GM18502 (cell line): ENCODE results near the gene ST7.
"Not testable (repeated sequence)": the region's sequence is repeated elsewhere in the genome, so short reads cannot be mapped to it uniquely, and the experiment has no call there.

Source experiments
- ATAC-seq: cut with Tn5 transposase; IDR thresholded peaks from one replicate; pipeline ENCODE4 v1.9.1; 2021; ENCODE audit warnings: mild to moderate bottlenecking; ENCODE audit not compliant: unreplicated experiment, poor library complexity

ST7 gene

DNA sequence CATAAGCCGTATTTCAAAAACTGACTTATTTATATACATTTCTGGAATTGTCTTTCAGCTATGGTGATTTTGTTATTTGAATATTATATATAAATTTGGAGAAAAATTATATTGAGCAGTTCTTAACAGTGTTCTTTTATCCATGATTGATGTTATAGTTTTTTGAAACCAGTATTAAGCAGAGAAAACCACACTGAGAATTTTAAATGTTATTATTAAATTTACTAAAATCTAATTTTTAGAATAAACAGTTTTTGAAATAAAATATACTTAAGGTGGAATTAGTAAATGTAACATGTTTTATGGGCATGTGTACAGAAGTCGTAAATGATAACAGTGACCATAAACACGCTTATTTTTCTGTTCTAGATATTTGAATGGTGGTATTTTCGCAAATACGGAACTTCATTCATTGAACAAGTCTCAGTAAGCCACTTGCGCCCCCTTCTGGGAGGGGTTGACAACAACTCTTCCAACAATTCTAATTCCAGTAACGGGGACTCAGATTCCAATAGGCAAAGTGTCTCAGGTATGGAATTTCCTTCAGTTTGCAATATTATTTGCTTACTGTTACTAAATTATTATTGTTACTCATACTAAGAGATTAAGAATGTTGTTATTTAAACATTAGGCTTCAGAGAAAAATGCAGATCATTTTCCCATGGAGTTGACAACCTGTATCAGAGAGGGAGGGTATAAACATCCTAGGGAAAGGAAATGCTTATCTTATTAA is 166.1 kb downstream of the ST7 start:
- no peak for ATAC-seq

DNA sequence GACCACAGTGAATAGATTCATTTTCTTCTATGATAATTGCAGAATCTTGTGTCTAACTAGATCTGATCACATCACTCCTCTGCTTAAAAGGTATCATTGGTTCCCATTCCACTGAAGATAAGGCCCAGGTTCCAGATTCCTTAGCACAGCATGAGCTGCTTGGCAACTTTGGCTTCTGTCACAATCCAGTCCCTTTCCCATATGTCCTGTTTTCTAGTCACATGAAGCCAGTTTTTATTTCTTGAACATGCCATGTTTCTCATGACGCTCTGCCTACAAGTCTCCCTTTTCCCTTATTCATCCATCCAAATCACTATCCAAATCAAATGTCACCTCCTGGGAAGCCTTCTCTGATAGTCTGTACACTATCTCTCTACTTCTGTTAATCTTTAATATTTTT is 167.0 kb downstream of the ST7 start:
- not testable (repeated sequence) for ATAC-seq

DNA sequence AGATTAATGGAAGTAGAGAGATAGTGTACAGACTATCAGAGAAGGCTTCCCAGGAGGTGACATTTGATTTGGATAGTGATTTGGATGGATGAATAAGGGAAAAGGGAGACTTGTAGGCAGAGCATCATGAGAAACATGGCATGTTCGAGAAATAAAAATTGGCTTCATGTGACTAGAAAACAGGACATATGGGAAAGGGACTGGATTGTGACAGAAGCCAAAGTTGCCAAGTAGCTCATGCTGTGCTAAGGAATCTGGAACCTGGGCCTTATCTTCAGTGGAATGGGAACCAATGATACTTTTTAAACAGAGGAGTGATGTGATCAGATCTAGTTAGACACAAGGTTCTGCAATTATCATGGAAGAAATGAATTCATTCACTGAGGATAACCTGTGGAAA is 168.7 kb downstream of the ST7 start:
- ATAC-seq, result not testable (repeated sequence)

DNA sequence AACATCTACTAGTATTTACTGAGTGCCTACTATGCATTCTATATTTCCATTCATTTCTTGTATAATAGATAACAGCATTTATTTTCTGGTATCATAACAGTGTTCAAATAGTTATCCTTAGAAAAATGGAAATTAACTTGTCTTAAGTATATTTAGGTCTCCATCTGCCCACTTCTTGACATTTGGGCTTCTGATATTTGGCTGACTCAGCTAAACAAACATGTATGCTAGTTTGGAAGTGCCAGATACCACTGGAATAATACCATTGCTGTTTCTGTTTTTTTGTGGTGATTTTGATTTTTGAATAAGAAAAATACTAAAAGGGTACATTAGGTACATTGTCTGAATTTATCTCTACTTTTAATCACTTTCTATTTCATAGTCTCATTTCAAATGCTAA is 169.2 kb downstream of the ST7 start:
- ATAC-seq, result no peak

DNA sequence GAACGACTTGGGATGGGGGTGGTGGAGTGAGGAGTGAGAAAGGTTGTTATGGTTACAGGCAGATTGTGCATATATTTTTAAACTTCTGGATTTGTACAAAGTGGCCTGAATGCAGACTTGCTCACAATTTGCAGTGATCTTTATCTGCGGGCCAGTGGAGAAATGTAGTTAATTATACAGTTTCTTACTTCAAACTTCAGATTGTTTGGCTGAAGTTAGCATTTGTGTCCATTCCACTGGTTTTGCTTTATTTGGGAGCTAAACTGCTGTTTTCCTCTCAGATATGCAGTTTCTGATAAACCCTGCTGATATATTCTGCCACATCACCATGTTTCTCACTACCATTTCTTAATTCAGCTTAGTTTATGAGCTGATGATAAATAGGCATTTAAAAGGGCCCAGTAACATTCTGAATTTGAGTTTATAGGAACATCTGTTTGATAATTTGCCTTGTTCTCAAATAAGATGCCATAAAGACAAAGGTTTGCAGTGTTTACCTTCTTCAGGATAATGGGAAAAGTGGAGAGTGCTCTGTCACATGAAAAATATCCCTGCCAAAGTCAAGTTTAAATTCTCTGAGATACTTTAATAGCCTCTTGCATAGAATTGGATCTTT is 170.1 kb downstream of the ST7 start:
- ATAC-seq, result no peak

DNA sequence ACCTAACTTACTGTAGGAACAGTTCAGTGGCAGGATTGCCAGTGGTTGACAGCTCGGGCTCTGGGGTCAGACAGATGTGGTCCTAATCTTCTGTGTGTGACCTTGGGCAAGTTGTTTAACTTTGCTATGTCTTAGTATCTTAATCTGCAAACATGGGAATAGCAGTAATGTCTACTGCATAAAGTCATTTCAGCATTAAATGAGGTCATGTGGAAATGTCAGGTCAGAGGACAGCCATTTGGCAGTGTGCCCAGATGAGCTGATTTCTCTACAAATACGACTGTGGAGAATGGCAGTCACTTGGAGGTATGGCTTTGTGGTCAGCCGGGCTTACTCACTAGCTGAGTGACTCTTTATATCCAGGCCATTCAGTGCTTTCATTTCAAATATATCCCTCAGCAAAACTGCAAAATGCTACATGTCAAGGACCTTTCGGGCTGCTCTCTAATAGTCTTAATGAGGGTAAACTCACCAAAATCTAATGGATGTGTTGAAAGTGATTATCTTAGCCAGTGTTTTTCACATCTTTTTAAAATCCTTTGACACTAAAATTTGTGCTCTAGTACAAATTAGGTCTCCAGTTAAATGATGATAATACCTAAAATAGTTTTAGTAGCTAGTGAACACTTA is 171.4 kb downstream of the ST7 start:
- peak; percentile 90 for ATAC-seq

DNA sequence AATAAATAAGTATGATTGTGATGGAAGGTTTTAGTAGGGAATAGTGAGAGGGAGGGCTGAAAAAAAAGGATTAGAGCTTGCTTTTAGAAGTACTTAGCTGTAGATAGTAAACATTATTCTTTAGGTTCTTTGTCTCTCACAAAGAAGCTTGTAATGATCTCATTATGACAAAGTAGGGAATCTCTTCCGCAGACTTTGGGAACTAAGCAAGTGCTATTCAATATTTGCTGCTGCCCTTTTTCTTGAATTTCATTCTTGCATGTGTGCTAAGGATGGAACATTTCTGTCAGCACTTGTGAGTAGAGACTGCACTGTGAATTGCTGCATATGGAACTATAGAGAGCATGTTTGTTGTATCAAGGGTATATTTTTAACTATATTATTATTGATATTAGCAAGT is 173.4 kb downstream of the ST7 start:
- ATAC-seq, result no peak

DNA sequence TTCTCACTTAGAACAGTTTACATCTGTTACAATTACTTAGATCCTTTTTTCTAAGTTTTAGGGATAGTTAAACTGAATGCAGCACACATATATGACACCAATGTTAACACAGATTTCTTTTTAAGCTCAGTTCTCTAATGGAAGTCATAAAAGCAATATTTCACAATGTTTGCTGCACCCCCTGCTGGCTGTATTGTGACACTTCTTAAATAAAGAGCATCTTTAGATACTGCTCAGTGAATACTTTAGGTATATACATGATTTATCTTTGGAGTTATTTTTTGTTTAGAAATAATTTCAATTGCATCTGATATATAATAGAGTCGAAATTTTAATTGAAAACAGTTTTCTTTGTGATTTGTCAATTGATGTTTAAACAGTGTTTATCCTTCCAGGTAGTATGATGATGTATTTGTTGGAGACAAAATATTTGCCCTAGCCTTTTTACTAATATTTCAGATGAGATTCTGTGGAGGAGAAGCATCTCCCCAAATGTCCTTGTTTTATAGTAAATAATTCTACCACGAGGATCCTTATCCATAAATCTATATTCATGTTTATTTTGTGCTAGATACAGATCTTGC is 174.4 kb downstream of the ST7 start:
- peak; percentile 60 for ATAC-seq

DNA sequence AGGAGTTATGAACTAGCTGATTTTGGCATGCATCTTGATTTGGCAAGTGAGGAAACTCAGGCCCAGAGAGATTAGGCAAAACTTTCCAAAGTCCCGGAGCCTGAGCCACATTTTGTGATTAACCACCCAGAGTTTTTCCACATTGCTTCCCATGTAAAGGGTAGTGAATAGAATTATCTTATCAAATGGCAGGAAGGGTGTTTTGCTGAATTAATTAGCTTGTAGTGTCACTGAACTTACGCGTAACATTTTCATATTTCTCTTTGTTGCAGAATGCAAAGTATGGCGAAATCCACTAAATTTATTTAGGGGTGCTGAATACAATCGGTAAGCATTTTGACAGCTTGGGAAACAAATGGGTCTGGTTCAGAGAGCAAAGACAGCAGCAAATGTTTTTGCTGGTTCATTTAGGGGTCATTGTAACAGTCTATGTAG is 176.2 kb downstream of the ST7 start:
- no peak for ATAC-seq

DNA sequence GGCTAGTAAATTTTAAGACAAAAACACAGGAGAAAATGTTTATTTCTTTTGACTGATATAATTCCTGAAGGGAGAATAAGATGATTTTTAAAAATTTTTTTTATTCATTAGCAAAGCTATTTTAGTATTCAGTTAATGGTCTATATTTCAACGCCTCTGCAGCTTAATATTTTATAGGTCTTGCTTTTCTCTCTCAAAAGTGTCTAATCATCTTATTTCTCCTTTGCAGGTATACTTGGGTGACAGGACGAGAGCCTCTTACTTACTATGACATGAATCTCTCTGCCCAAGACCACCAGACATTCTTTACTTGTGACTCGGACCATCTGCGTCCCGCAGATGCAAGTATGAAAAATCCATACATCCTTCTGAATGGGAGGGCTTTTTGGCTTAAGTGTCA is 177.0 kb downstream of the ST7 start:
- no peak for ATAC-seq

DNA sequence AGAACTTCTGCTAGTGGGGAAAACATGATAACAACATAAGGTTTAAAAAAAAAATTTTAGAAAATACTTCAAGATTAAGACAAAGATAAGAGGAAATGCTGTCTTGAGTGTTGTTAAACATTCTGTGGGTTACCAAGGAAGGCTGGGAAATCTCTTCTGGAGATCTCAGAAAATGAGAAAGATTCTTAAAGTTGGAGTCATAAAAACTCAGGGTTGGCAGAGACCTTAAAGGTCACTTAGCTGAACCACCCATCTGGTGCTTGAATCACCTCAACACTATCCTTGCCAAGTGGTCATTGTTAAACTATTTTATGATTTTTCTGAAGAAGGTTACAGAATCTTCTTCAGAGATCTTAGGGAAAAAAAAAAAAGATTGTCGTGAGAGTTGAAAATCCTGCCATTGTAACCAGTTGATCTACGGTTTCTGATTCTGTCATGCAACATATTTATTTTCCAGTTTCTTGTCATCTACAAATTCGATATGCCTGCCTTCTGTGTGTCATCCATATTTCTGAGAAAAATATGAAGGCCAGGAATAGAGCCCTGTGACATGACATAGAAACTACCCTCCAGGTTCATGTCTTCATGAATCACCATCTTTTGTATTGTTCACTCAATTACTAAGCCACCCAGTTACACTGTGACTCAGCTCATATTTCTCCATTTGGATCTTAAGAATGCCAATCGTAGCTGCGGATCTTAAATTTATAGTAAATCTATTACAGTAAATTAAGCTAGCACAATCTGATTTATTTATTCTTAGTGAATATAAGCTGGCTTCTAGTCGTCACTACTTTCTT is 179.2 kb downstream of the ST7 start:
- no peak for ATAC-seq

DNA sequence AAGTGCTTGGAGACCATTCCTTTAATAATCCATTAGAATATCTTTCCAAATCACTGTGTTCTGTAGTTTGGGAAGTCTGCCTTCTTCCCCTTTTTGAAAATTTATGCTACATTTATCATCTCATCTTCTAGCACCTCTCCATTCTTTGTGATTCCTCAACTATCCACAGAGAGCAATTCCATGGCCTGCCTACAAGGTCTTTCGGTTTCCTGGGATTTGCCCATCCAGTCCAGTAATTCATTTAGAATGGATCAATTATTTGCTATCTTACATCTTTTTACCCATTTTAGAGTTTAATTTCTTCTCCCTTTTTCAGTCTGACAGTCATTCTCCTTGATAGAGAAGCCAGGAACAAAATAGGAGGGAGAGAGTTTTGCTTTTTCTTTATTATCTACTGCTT is 179.8 kb downstream of the ST7 start:
- ATAC-seq, result no peak

DNA sequence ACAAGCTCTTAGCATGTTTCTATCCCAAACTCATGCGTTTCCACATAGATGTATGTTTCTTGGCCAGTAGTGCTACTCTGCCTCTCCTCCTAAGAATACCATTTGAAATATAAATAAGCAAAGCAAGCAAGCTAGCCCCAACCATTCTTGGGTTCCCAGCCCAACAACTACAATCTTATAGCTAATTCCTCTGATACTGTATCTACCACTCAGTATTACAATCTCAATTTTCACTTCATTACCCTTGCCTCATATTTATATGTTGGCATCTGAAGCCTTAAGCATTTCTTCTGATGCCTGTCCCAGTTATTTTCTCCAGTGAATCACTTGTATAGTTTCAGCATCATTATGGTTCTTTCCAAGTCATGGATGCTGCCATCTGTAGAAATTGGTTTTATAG is 181.1 kb downstream of the ST7 start:
- ATAC-seq, result no peak

DNA sequence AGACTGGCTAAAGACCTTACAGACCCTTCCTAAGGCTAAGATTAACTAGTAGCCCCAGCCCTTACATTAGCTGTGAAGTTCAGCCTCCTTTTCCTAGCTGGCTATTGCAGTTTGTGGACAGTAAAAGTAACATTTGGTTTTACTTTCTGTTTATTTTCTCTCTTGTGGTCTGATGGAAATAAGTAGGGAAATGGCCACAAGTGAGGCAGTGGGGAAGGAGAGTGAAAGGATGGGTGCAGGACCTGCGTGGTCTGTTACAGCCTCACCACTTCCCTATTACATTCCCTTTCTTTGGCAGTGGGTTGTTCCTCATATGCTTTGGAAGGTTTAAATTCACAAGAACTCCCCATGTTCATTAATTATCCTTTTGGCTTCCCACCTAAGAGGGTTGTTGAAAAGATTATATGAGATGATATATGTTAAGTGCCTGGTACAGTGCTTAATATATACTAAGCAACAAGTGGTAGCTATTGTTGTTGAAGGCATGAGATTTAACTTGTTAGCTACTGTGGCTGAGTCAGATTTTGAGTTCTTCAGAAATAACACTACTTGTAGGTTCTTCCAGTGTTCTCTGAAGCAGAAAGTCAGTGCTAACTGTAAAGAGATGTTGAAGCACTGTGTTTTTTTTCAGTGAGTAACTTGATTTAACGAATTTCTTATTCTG is 181.7 kb downstream of the ST7 start:
- ATAC-seq, result peak; percentile 67

DNA sequence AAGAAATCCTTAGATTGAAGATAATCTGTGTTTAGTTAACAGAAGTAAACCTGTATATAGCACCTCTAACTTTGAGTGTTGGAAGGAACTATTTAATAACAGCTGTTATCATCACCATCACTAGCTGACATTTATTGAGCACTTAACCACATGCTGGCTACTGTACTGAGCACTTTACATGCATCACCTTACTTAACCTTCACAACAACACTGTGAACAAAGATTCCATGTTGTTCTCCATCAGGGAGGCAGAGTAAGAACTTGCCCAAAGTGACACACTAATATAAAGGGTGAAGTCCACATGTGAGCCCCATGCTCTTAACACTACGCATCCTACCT is 182.2 kb downstream of the ST7 start:
- ATAC-seq, result peak; percentile 22

DNA sequence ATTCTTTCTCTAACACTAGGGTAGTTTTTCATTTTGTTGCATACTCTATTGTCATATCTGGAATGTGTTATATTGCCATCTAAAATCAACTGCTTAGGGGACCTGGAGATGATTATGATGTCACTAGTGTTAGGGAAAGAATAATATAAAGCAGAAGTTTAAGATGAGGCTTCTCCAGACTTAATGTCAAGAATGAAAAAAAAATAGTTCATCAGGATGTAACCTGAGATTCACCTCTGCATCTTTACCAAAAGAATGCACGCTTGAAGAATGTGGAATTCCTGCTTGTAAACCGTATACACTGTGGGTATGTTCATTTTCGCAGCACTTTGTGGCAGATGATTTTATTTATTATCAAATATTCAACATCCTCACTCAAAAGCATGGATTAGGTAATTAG is 184.6 kb downstream of the ST7 start:
- ATAC-seq, result no peak

DNA sequence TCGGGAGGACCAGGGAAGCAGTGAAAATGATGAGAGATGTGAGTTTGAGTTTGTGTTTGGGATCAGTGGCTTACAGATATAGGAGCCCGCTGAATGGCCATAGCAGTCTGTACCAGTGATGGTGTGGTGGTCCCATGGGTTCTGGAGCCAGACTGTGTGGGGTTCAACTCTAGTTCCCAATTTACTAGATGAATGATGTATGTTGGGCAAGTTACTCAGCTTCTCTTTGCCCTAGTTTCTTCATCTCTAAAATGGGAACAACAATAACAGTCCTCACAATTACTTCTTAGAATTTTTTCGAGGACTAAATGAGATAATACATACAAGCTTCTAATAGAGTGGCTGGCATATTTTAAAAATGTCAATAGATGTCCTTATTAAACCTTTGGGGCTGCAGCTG is 185.2 kb downstream of the ST7 start:
- ATAC-seq, result no peak

DNA sequence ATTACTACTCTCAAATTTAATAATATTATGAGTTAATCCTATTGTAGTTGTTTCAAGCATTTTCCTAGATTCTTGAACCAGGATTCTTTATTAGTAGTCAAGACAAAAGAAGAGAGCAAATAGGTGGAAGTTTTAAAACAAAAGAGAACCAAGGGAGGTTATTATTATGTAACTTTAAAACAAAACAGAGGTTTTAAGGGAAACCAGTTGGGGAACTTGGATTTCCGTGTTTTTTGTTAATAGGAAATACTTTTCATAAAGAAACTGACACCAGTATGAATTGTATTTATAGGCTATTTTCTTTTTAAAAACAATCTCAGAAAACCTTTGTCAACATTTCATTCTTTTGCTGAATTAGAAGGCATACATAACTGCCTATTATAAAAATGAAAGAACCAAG is 185.7 kb downstream of the ST7 start:
- ATAC-seq, result no peak

DNA sequence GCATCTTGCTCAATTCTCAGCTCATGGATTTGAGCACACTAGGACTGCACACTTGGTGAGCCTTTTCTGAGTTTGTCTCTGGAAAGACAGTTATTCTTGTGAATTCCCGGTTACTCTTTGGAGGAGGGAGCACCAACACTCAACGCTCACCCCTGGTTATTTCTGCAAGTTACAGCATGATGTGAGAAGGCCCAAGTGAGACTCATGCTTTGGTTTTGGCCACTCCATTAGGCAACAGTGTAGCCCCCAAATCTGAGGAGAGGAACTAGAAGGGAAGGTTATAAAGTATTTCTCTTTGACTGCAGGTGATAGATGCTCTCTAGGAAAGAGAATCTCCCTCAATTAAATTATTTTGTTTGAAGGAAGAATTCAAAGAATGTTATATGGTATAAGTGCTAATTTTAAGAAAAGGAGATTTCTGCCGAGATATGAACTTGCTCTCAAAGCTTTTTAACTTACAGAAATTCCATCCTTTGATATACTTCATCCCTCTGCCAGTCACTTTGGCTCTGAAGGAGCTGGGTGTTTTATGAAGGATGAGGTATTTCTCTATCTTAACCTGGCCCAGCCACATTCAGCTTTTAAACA is 186.2 kb downstream of the ST7 start:
- ATAC-seq, result no peak

DNA sequence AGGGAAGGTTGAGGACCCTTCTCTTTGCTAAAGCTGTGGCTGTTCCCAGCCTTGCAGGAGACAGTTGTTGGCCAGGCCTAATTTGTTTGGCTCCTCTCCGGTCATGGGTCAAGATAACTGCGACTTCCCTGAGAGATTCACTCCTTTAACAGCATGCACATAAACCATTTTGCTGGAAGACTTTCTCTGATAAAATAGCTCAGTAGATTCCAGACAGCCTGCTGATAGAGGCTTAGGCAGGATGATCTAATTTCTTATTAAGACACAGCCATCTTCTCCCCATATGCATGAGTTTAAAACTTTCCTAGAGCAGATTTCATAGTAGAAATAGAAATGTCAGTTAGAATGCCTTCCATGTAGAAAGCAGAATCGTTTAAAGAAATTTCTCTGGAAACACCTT is 187.6 kb downstream of the ST7 start:
- no peak for ATAC-seq
